ENCODE results near the gene LAMTOR1.
"Not testable (repeated sequence)": the region's sequence is repeated elsewhere in the genome, so short reads cannot be mapped to it uniquely, and the experiment has no call there.

Gene LAMTOR1

DNA sequence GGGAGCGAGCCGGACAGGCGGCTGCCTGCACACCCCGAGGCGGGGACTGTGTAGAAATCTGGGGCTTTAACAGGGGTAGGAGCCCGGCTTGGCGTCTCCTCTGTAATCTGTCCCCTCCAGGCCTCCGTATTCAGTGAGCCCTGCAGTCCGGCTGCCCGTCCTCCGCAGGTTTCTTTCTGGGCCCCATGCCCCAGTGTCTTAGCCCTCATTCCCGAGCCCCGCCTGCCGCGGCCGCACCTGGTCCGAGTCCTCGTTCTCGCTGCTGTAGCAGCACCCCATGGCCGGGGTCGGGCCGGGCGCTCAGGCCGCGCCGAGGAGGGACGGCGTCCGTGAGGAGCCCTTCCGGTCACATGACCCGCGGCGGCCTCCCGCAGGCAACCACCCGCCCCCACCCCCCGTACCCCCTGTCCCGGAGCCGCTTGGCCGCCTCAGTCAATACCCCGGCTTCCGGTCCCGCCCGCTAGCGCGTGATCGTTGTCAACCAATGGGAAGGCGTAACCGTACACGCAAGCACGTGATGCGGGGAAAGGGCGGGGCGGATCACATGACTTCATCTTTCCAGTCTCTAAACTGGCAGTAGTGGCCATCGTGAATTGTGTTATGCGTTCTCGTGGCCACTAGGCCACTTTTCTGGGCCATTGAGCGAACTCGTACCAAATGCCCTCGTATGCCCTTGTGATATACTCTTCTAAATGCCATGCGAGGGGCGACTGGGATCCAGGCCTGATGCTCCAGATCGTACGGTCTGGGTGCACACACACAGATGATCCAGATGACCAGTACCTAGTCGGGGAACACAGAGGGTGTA lies at the start of gene LAMTOR1:
LAMTOR1 (minus strand) TSS at position 352 of the 808 bp plus-strand sequence; CDS start at position 279, 73 bp downstream.
- peak; percentile 99 for DNase-seq

DNA sequence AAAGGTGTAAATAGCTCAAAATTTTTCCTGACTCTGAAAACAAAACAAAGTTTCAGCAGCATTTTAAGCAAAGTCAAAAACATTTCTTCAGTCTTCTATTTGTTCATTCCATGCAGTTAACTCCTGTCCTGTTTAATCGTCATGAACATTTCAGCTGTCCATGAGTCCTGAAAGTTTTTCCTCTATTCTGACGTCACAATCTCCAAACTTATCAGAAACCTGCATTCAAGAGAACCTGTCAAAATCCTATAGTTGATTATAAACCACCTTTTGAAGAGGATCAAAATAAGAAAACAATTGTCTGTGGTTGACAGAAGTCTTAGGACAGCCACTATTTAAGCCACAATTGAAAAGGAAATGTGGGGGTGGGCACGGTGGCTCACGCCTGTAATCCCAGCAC lies 47.8 kb upstream of the LAMTOR1 start:
- DNase-seq, result no peak

DNA sequence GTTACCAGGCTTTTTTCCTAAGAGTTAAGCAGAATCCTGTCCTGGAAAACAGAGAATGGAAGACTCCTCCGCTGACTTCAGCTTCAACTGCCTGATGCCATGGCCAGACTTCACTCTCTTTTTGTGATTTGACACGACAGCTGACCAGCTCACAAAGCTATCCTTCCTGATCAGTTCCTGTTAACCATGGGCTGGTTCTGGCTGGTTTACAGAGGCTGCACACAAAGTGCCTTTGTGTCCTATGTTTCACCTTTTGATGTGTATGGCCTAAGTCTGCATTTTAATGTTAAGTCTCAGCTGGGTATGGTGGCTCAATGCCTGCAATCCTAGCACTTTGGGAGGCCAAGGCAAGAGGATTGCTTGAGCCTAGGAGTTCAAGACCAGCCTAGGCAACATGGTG lies 43.5 kb upstream of the LAMTOR1 start:
- DNase-seq, result no peak

DNA sequence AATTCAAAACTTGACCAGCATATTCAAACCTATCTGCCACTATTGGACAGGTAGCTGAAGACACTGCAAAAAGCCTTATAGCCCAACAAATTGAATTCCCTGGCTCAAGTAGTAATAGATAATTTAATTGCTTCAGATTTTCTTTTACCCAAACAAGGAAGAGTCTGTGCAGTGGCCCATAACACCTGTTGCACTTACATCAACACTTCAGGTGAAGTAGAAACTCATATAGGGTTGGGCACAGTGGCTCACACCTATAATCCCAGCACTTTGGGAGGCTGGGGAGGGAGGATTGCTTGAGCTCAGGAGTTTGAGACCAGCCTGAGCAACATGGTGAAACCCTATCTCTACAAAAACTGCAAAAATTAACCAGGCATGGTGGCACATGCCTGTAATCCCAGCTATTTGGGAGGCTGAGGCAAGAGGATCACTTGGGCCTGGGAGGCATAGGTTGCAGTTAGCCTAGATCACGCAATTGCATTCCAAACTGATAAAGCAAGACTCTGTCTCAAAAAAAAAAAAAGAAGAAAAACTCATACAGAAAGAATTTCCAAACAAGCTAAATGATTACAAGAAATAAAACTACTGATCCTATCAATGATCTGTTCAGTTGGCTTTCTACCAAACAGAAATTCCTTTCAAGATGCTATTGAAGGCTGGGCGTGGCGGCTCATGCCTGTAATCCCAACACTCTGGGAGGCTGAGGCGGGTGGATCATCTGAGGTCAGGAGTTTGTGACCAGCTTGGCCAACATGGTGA lies 41.9 kb upstream of the LAMTOR1 start:
- DNase-seq, result no peak

DNA sequence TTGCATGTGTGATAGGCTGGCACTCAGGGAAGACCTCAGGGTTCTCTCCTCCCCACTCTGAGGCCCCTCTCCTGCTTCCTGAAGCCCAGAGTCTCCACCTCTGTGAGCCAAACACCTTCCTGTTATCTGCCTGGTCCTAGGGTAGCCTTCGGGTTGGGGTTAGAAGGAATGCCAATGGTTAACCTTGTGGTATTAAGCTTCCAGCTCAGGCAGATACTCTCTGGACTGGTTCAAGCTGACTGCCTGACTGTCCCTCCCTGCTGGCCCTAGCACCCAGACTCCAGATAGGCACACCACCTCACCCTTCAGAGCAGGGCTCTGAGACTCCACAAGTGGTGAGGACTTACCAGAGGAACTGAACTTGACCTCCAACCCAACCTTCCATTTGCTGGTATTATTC lies 39.4 kb upstream of the LAMTOR1 start:
- not testable (repeated sequence) for DNase-seq

DNA sequence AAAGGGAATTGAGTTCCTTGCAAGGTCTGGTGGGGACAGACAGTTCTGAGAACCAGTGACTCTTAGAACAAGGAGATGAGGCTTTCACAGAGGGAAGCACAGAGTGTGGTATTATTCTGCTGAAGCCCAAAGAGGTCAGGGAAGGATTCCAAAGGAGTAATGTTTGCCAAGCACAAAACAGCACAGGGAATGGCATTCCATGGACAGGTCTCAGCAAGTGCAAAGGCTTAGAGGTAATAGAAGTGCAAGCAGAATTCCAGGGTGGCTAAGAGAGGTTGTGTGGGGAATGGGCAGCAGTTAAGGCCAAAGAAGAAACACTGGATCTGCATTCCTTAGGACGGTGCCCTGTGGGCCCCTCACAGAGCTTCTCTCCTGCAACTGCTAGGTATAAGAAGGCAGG lies 39.0 kb upstream of the LAMTOR1 start:
- not testable (repeated sequence) for DNase-seq

DNA sequence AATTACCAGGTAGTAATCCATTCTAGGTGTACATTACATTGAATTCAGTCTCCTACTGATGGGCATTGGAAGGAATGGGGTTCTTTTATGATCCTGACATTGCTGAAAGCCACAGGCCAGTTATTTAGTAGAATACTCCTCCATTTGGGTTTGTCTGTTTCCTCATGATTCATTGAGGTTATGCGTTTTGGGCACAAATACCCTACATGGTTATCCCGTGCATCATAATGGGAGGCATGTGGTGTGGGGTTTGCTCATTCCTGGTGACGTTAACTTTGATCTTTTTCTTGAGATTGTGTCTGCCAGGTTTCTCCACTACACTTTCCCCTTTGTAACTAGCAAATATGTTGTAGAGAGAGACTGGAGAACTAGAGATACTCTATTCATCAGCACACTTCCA lies 38.0 kb upstream of the LAMTOR1 start:
- peak; percentile 89 for DNase-seq

DNA sequence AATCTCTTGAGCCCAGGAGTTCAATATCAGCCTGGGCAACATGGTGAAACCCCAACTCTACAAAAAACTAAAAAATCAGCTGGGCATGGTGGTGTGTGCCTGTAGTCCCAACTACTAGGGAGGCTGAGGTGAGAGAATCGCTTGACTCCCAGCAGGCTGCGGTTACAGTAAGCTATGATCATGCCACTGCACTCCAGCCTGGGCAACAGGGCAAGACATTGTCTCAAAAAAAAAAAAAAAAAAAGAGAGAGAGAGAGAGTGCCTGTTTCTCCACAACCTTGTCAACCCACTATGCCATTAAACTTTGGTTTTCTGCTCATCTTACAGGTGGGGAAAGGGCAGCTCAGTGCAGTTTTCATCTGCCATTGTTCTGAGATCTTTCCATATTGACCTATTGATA lies 37.6 kb upstream of the LAMTOR1 start:
- no peak for DNase-seq

DNA sequence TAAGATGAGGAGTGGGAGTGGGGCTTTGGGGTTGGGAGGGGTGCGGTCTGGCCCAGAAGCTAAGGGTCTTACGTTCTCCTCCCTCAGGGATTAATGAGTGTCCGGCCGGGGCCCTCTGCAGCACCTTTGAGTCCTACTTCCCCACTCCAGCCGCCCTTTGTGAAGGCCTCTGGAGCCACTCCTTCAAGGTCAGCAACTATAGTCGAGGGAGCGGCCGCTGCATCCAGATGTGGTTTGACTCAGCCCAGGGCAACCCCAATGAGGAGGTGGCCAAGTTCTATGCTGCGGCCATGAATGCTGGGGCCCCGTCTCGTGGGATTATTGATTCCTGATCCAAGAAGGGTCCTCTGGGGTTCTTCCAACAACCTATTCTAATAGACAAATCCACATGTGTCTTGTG lies 36.4 kb upstream of the LAMTOR1 start:
- DNase-seq, result no peak

DNA sequence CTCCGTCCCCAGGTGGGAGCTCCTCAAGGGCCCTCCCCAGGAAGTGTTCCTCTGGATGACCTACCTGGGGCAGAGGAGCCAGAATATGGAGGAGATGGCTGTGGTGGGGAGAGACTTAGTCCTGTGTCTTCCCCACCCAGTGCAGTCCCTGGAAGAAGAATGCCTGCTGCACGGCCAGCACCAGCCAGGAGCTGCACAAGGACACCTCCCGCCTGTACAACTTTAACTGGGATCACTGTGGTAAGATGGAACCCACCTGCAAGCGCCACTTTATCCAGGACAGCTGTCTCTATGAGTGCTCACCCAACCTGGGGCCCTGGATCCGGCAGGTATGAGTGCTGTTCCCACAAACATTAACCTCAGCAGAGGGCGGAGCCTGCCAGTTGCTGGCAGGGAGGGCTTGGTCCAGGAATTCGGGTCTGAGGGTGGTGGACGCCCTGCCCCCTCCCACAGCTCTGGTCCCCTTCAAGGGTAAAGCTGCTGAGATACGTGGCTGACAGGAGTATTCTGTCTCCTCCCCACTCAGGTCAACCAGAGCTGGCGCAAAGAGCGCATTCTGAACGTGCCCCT lies 35.8 kb upstream of the LAMTOR1 start:
- no peak for DNase-seq

DNA sequence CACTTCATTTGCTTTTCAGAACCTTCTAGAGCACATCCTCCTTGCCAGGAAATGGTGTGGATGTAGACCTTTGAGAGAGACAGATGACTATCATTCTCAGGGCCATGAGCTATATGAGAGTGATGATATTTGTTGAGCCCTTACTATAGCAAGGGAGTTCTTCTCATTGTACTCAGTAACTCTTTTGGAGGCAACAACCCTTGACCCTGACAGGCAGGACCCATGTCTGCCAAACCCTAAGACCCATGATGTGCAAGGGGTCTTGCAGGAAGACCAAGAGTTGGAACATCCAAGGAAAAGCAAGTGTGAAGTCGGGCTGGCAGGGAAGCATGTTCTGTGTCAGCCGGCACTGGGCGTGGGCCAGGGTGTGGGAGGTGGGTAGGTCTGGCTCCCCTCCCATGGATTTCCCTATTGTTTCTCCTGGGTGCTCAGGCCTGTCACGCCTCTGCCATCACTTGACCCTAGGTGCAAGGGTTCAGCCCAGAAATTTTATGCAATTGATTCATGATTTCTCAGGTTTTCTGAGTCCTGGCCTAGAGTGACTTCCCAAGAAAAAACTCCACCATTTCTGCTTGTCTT lies 33.7 kb upstream of the LAMTOR1 start:
- DNase-seq, result no peak

DNA sequence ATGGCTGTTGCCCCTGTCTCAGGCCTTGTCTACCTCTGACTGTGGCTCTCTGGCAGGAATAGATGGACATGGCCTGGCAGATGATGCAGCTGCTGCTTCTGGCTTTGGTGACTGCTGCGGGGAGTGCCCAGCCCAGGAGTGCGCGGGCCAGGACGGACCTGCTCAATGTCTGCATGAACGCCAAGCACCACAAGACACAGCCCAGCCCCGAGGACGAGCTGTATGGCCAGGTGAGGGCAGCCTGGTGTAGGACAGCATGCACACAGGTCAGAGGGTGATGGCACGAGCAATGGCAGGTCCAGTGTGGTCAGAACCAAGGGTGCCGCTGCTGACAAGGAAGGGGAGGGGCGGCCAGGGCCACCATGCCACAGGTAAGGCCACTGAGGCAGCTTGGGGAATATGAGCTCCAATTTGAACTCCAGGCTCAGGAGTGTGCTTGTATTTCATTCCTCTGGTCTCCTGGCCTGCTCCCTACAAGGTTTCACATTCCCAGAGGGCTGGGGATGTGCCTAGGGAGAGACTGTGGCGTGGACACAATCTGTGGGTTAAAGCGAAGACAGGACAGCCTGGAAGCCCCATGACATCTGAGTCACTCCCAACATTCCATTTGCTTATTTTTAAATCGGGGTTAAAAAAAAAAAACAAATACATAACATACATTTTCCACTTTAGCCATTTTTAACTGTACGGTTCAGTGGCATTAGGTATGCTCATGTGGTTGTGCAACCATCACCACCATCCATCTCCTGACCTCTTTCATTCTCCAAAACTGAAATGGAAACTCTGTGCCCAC lies 33.0 kb upstream of the LAMTOR1 start:
- no peak for DNase-seq

DNA sequence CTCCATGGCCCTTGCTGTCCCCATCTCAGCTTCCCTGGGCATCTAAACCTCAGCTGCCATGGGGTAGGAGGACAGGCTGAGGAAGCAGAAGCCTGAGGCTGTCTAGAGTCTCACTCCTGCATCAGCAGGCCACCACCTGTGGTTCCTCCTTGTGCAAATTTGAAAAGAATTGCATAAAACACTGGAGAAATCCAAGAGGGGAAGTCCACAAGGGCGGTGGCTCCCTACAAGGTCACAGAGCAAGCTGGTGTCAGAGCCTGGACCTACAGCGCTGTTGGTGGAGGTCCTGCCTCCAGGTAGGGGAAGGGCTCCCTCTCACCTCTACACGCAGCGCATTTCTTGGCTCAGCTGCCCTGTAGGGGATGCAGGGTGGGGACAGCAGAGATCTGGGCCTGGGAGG lies 32.4 kb upstream of the LAMTOR1 start, which contains the start of gene FOLR3:
FOLR3 (plus strand) TSS at position 253 of the 400 bp plus-strand sequence. CDS start 228 bp downstream, outside the sequence.
- not testable (repeated sequence) for DNase-seq

DNA sequence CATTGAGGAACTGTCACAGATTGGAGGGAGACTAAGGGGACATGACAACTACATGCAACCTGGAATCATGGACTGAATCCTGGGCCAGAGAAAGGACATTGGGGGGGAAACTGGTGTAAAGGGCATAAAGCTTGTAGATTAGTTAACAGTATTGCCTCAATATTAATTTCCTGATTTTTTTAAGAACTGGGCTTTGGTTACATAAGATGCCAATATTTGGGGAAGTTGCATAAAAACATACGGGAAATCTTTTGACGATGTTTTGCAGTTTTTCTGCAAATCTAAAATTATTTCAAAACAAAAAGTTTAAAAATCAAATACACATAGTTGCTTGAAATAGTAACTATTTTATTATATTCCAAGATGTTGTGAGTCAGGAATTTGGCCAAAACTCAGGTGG lies 29.5 kb upstream of the LAMTOR1 start:
- DNase-seq, result no peak

DNA sequence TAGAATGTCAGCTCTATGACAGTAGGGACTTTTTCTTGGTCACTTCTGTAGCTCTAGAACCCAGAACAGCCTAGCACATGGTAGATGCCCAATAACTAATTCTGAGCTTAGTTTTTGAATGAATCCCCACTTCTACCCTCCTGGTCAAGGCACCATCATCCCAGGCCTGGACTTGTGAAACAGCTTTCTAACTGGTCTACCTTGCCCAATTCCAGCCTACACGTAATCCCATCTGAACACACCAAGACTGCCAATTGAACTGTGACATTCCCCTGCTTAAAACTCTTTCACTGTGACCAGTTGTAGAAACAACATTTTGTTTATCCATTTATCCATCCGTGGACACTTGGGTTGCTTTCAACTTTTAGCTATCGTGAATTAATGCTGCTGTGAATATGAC lies 26.3 kb upstream of the LAMTOR1 start:
- no peak for DNase-seq

DNA sequence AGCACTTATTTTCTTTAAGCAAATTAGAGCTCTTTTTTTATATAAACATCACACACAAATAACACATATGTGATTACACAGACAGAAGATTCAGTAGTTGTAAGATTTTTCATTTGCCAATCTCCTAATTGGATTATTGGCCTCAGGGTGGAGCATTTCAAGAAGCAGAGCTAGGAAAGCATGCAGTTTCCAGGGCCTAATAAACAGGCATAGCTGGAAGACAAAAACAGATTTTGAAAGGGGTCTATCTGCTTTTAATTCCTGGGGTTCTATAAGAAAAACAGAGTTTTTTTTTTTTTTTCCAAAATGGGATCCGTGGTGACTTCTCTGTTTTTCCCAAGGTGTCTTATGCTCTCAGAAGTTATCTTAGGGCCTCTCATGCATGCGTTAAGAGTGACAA lies 24.8 kb upstream of the LAMTOR1 start:
- no peak for DNase-seq

DNA sequence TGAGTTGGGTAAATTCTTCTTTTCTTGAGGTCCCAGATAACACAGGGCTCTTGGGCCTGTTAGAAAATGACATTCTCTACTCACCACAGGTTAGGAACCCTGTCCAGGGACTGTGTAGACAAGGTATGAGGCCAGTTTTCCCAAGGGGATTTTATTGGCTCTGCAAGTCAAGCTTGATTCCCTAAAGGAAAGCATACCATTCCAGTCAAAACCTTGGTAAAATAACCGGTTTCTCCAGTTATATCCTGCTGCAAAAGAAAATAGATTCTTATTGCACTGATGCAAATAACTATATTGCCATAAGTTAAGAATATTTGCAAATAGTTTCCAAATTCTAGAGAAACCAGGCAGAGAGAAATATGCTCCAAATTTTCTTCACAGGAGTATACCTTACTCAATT lies 22.9 kb upstream of the LAMTOR1 start:
- DNase-seq, result no peak

DNA sequence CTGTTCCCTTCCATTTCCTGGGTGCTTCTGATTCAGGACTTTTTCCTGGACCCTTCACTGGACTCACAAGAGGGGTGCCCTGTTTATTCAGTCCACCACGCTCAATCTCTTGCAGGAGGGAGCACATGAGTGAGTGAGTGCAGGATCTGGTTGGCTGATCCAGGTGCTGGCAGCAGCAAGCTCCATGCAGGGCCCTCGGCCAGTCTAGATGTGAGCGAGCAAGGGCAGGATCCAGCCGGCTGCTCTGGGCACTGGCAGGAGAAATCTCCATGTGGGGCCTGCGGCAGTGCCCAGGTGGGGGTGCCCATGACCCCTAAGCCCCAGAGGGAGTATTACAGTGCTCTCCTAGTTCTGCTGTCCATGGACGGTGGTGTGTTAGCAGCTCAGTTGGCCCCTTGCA lies 20.9 kb upstream of the LAMTOR1 start:
- DNase-seq, result no peak

DNA sequence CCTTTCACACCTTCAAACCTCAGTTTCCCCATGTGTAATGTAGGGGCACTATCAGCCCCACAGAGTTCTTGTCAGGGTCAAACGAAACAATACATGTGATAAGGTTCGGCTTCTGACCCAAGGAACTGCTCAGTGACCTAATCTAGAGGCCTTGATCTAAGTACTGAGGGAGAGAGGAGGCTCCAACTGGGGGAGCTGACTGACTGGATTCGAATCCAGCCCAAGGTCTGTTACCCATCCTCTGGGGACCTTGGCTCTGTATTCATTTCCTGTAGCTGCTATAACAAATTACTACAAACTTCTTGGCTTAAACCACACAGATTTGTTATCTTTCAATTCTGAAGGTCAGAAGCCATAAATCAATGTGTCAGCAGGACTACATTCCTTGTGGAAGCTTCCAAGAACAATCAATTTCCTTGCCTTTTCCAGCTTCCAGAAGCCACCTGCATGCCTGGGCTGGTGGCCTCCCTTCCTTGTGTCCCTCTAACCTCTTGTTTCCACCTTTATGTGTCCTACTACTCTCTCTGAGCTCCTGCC lies 20.1 kb upstream of the LAMTOR1 start:
- no peak for DNase-seq

DNA sequence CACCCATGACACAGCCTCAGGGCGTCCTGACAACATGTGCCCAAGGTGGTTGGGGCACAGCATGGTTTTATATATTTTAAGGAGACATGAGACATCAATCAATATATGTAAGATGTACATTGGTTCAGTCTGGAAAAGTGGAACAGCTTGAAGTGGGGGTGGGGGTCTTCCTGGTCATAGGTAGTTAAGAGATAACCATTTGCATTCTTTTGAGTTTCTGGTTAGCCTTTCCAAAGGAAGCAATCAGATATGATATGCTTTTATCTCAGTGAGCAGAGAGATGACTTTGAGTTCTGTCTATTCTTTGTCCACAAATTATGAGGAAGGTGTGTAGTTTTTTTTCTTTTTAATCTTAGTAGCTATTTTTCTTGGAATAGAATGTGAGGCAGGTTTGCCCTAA lies 19.5 kb upstream of the LAMTOR1 start:
- no peak for DNase-seq

DNA sequence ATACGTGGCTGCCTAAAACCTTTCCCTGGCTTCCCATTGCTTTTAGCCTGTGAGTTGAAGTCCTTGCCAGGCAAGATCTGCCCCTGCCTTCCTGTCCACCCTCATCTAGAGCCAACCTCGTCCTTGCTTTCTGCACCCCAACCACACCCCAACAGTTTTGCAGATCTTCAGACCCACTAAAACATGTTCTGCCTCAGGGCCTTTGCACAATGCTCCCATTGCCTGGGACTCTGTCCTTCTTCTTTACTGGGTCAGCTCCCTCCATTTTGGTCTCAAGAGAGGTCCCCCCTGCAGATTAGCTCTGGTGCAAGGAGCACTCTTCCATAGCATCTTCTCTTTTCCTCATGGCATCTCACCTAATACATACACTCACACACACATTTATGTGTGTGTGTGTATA lies 17.8 kb upstream of the LAMTOR1 start:
- DNase-seq, result no peak

DNA sequence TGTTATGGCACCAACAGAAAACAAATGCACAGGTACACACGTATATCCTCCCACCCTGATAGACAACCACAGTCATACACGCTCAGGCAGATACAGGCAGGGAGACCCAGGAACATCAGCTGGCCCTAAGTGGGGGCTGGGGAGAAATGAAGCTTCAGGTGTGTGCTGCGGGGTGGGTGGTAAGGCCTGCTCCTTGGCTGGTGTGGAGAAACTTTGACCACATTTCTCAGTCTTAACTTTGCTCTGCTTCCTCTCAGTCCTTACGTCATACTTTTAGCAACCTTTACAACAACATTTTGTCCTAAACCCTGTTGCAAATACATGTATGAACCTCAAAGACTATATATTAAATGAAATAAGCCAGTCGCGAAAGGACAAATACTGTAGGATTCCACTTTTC lies 16.1 kb upstream of the LAMTOR1 start:
- DNase-seq, result no peak
